HCT116 (cell line): Measurements from ENCODE around the gene LRRC61. TPM values are rescaled to one million over a fixed set of nuclear protein-coding genes. Genes with fewer than 3 reads are reported as not detected.
A peak's percentile ranks its signal among the peaks of the same experiment; 100 is the strongest.

ENCODE experiments used
- ATAC-seq: fragments of 200-7000 bp; cut with Tn5 transposase; 2 replicates; pipeline ENCODE4 v1.9.1; 2020; ENCODE audit warnings: mild to moderate bottlenecking, moderate library complexity
- BruUV-seq: library from RNA; stranded (reverse); fragments of 400-500 nt; replicated peaks from 2 replicates; lab custom pipeline; 2021; lab: Mats Ljungman, UMichigan
- CTCF ChIA-PET: fragments of 300-600 bp; sonication (Branson Sonifier 250); formaldehyde crosslinking; loops from one replicate; lab custom pipeline; 2021; ENCODE audit warnings: antibody characterized with exemption; lab: Charles Lee
- POLR2A ChIA-PET: fragments of 300-600, 350-600 bp; sonication (Branson Sonifier 250); formaldehyde crosslinking; loops from one replicate; lab custom pipeline; 2021; ENCODE audit warnings: antibody characterized with exemption; lab: Charles Lee
- RAD21 ChIA-PET, 2 experiments: fragments of 300-600 bp; sonication (Branson Sonifier 250); formaldehyde crosslinking; loops; one replicate each; lab custom pipeline; 2023; ENCODE audit warnings: low total read pairs in 2 of 2; ENCODE audit not compliant: uncharacterized antibody in 2 of 2, unreplicated experiment in 2 of 2, low non-redundant PET in 1 of 2; lab: Charles Lee
- DNase-seq: peaks from one replicate; pipeline ENCODE4 v3.0.0-alpha.2; 2010; ENCODE audit warnings: low read depth, low spot score
- H2AFZ ChIP-seq: fragments of 200-600 bp; shearing (Covaris generic), sonication (generic); 2 replicates; pipeline ENCODE4 v1.6.1; 2017; ENCODE audit warnings: low read depth, mixed run types, mixed read lengths, antibody characterized with exemption, low read length; ENCODE audit not compliant: poor library complexity, severe bottlenecking
- H3K27ac ChIP-seq: 2 replicates; pipeline ENCODE4 v1.5.1; 2012; ENCODE audit warnings: low read depth, low read length
- H3K27me3 ChIP-seq: fragments of 200-600 bp; sonication (generic); 2 replicates; pipeline ENCODE4 v1.6.1; 2016; ENCODE audit warnings: mixed run types, low read length, mixed read lengths; ENCODE audit not compliant: insufficient read depth
- H3K36me3 ChIP-seq, 2 experiments: fragments of 200-500 bp in 1 of 2; fragments of 200-600 bp in 1 of 2; sonication (Bioruptor generic) in 1 of 2; sonication (generic) in 1 of 2; 2 replicates each; pipeline versions ENCODE4 v1.5.1 to v1.6.1; 2014 to 2016; ENCODE audit warnings: low read length in 2 of 2, inconsistent platforms in 1 of 2, mixed read lengths in 1 of 2, mixed run types in 1 of 2; ENCODE audit not compliant: insufficient read depth in 2 of 2, control insufficient read depth in 1 of 2
- H3K4me1 ChIP-seq, 2 experiments: fragments of 200-600 bp in 1 of 2; sonication (generic) in 1 of 2; 2 replicates each; pipeline versions ENCODE4 v1.5.1 to v1.6.1; 2012 to 2017; ENCODE audit warnings: low read length in 2 of 2, inconsistent platforms in 1 of 2, mild to moderate bottlenecking in 1 of 2, mixed read lengths in 1 of 2, mixed run types in 1 of 2, moderate library complexity in 1 of 2; ENCODE audit not compliant: insufficient read depth in 2 of 2, control insufficient read depth in 1 of 2
- H3K4me2 ChIP-seq: fragments of 200-600 bp; sonication (generic); 2 replicates; pipeline ENCODE4 v1.6.1; 2017; ENCODE audit warnings: mixed run types, low read length, mixed read lengths
- H3K4me3 ChIP-seq, 2 experiments: fragments of 200-600 bp in 1 of 2; sonication (generic) in 1 of 2; replicated peaks in 1 of 2; 2 replicates each; pipeline ENCODE4 v1.5.1; 2011 to 2016; ENCODE audit warnings: low read length in 2 of 2, control low read depth in 1 of 2, low read depth in 1 of 2, mild to moderate bottlenecking in 1 of 2, mixed read lengths in 1 of 2, mixed run types in 1 of 2
- H3K79me2 ChIP-seq: fragments of 200-600 bp; sonication (generic); 2 replicates; pipeline ENCODE4 v1.6.1; 2017; ENCODE audit warnings: mild to moderate bottlenecking, mixed run types, low read length, moderate library complexity, mixed read lengths; ENCODE audit not compliant: insufficient read depth
- H3K9ac ChIP-seq: fragments of 200-600 bp; sonication (generic); 2 replicates; pipeline ENCODE4 v1.6.1; 2016; ENCODE audit warnings: low read length, mixed read lengths
- H3K9me2 ChIP-seq: fragments of 200-600 bp; sonication (generic), shearing (Covaris generic); 2 replicates; pipeline ENCODE4 v1.6.1; 2017; ENCODE audit warnings: mixed run types, mild to moderate bottlenecking, moderate library complexity; ENCODE audit not compliant: insufficient read depth
- H3K9me3 ChIP-seq, 2 experiments: fragments of 200-500 bp in 1 of 2; fragments of 200-600 bp in 1 of 2; sonication (Bioruptor generic) in 1 of 2; sonication (generic) in 1 of 2; 2 replicates each; pipeline ENCODE4 v1.6.1; 2014 to 2017; ENCODE audit warnings: low read length in 2 of 2, mixed read lengths in 2 of 2, inconsistent platforms in 1 of 2, low read depth in 1 of 2, mild to moderate bottlenecking in 1 of 2, mixed run types in 1 of 2, moderate library complexity in 1 of 2; ENCODE audit not compliant: control insufficient read depth in 1 of 2, insufficient read depth in 1 of 2
- H4K20me1 ChIP-seq: fragments of 200-600 bp; sonication (generic), shearing (Covaris generic); 2 replicates; pipeline ENCODE4 v1.6.1; 2017; ENCODE audit warnings: mixed run types, mild to moderate bottlenecking, moderate library complexity; ENCODE audit not compliant: insufficient read depth
- CBX3 ChIP-seq: IDR thresholded peaks from 2 replicates; pipeline ENCODE4 v1.6.1; 2012; ENCODE audit warnings: low read depth
- EZH2 ChIP-seq: fragments of 200-600 bp; sonication (generic); IDR thresholded peaks from 2 replicates; pipeline ENCODE4 v1.6.1; 2017; ENCODE audit warnings: antibody characterized with exemption, mixed run types
- FOSL1 ChIP-seq: IDR thresholded peaks from 2 replicates; pipeline ENCODE4 v1.6.1; 2012; ENCODE audit warnings: low read depth
- RAD21 ChIP-seq: IDR thresholded peaks from 2 replicates; pipeline ENCODE4 v1.6.1; 2012; ENCODE audit warnings: low read depth, mild to moderate bottlenecking
- REST ChIP-seq: IDR thresholded peaks from 2 replicates; pipeline ENCODE4 v1.6.1; 2012; ENCODE audit warnings: low read depth
- SIN3A ChIP-seq: IDR thresholded peaks from 2 replicates; pipeline ENCODE4 v1.6.1; 2012; ENCODE audit warnings: low read depth
- YY1 ChIP-seq: IDR thresholded peaks from 2 replicates; pipeline ENCODE4 v1.6.1; 2011; ENCODE audit warnings: low read length, low read depth, moderate library complexity, mild to moderate bottlenecking; ENCODE audit not compliant: insufficient replicate concordance; ENCODE audit errors: extremely low read depth
- ZBTB33 ChIP-seq: IDR thresholded peaks from 2 replicates; pipeline ENCODE4 v1.6.1; 2011; ENCODE audit warnings: mild to moderate bottlenecking, low read length, moderate library complexity; ENCODE audit not compliant: insufficient replicate concordance; ENCODE audit errors: extremely low read depth
- intact Hi-C: fragments of 100-400 bp; cut with micrococcal nuclease; formaldehyde crosslinking; loops from 2 replicates; pipeline ENCODE4 v1.10.0; 2022
- total RNA-seq: library from RNA; stranded (reverse); gene quantifications from one replicate; pipeline ENCODE4 v1.2.1, GENCODE V29; 2021; ENCODE audit not compliant: unreplicated experiment

Gene LRRC61
- total RNA-seq, 1 experiment from 2014 or later = 12.0 TPM

GRCh38 chr7:150323682-150324372 is 672 bp downstream of the LRRC61 start (continued):
- no peak for TF ChIP-seq REST
- no peak for TF ChIP-seq CBX3
- TF ChIP-seq RAD21 = no peak
- no peak for TF ChIP-seq YY1

- BruUV-seq = no TSS peak
- intact Hi-C loops = no loop called here
- peaks cover 0 to 3% of the 10 kb centered on the region in 2 experiments; a peak in 1 of 4 replicates for H3K36me3 ChIP-seq
- RAD21 ChIA-PET = no interaction called here
- peak overlapping the region; percentile 76 for H3K4me2 ChIP-seq
- H3K9ac ChIP-seq = peak overlapping the region; percentile 79
- H3K9me3 ChIP-seq = no peaks in the 10 kb centered on the region
- no peak for TF ChIP-seq ZBTB33
- TF ChIP-seq EZH2 = no peak
- TF ChIP-seq YY1 = no peak
- TF ChIP-seq SIN3A = no peak
- no peak for TF ChIP-seq FOSL1
- H3K27ac ChIP-seq = peak overlapping the region; percentile 90
- H2AFZ ChIP-seq = no peak overlapping the region
- 0 out of 2 replicates have a peak, but pooled peaks have one; percentile 3 for ATAC-seq
- H4K20me1 ChIP-seq = no peaks in the 10 kb centered on the region
- POLR2A ChIA-PET = no interaction called here
- peaks cover 8 to 36% of the 10 kb centered on the region in 2 experiments; a peak in 3 of 4 replicates for H3K4me1 ChIP-seq
- H3K79me2 ChIP-seq = peaks cover 14% of the 10 kb centered on the region
- CTCF ChIA-PET = no interaction called here
- no peak for DNase-seq
- peak overlapping the region; percentile 59 to 69 for H3K4me3 ChIP-seq
- H3K9me2 ChIP-seq = no peaks in the 10 kb centered on the region
- H3K27me3 ChIP-seq = no peaks in the 10 kb centered on the region
These were observed 1.3 kb downstream of the LRRC61 start for GRCh38 chr7:150324373-150324961.
